GM23338 (cell line): Measurements from ENCODE around the gene GDPD5. TPM values are rescaled to one million over a fixed set of nuclear protein-coding genes. Genes with fewer than 3 reads are reported as not detected.

Experiments
- ATAC-seq: fragments of 200-7000 bp; cut with Tn5 transposase; 3 replicates; pipeline ENCODE4 v1.9.1; 2020
- DNase-seq: peaks from one replicate; pipeline ENCODE4 v3.0.0-alpha.2; 2015; ENCODE audit warnings: low spot score
- H2AFZ ChIP-seq: fragments of 200-600 bp; sonication (generic); 2 replicates; pipeline ENCODE4 v1.8.0; 2016; ENCODE audit warnings: antibody characterized with exemption, mild to moderate bottlenecking, moderate library complexity
- H3F3A ChIP-seq: fragments of 200-600 bp; sonication (generic); replicated peaks from 2 replicates; pipeline ENCODE4 v1.8.0; 2017; ENCODE audit warnings: antibody characterized with exemption, mixed run types, low read depth
- H3K27ac ChIP-seq: fragments of 200-600 bp; sonication (generic); 2 replicates; pipeline ENCODE4 v1.6.1; 2016; ENCODE audit warnings: low read depth
- H3K27me3 ChIP-seq: fragments of 200-600 bp; sonication (generic); 2 replicates; pipeline ENCODE4 v1.8.0; 2016; ENCODE audit warnings: mild to moderate bottlenecking, mixed run types, moderate library complexity; ENCODE audit not compliant: insufficient read depth
- H3K36me3 ChIP-seq: fragments of 200-600 bp; sonication (generic); 2 replicates; pipeline ENCODE4 v1.8.0; 2016; ENCODE audit warnings: mild to moderate bottlenecking; ENCODE audit not compliant: insufficient read depth
- H3K4me1 ChIP-seq: fragments of 200-600 bp; sonication (generic); 2 replicates; pipeline ENCODE4 v1.8.0; 2016; ENCODE audit warnings: mild to moderate bottlenecking, moderate library complexity; ENCODE audit not compliant: insufficient read depth
- H3K4me2 ChIP-seq: fragments of 200-600 bp; sonication (generic); 2 replicates; pipeline ENCODE4 v1.7.1; 2017; ENCODE audit warnings: mixed run types
- H3K4me3 ChIP-seq: fragments of 200-600 bp; sonication (generic); 2 replicates; pipeline ENCODE4 v1.6.1; 2016; ENCODE audit warnings: mixed run types
- H3K79me2 ChIP-seq: fragments of 200-600 bp; sonication (generic); replicated peaks from 2 replicates; pipeline ENCODE4 v1.8.0; 2017; ENCODE audit warnings: mild to moderate bottlenecking; ENCODE audit not compliant: insufficient read depth
- H3K9me2 ChIP-seq: fragments of 200-600 bp; sonication (generic); 2 replicates; pipeline ENCODE4 v1.8.0; 2017; ENCODE audit not compliant: insufficient read depth
- H4K20me1 ChIP-seq: fragments of 200-600 bp; sonication (generic); replicated peaks from 2 replicates; pipeline ENCODE4 v1.8.0; 2017; ENCODE audit warnings: mild to moderate bottlenecking; ENCODE audit not compliant: insufficient read depth
- H3K27ac Mint-ChIP-seq: 2 replicates; pipeline ENCODE4 v1.8.0; 2020; ENCODE audit warnings: inconsistent platforms, mild to moderate bottlenecking, moderate library complexity, mixed read lengths
- H3K27me3 Mint-ChIP-seq: 3 replicates; pipeline ENCODE4 v1.8.0; 2022; ENCODE audit warnings: low read depth, mild to moderate bottlenecking, moderate library complexity, mixed read lengths, inconsistent platforms; ENCODE audit not compliant: insufficient read depth, poor library complexity
- H3K36me3 Mint-ChIP-seq: 3 replicates; pipeline ENCODE4 v1.8.0; 2021; ENCODE audit warnings: low read depth, mild to moderate bottlenecking, inconsistent platforms, moderate library complexity, mixed read lengths
- H3K4me1 Mint-ChIP-seq: 3 replicates; pipeline ENCODE4 v1.8.0; 2020; ENCODE audit warnings: mild to moderate bottlenecking, inconsistent platforms, mixed read lengths
- H3K4me3 Mint-ChIP-seq: 3 replicates; pipeline ENCODE4 v1.8.0; 2021; ENCODE audit warnings: moderate library complexity, mild to moderate bottlenecking, inconsistent platforms, mixed read lengths
- H3K9me3 Mint-ChIP-seq: 3 replicates; pipeline ENCODE4 v1.8.0; 2020; ENCODE audit warnings: moderate library complexity, mild to moderate bottlenecking, inconsistent platforms, mixed read lengths
- ETS1 ChIP-seq: IDR thresholded peaks from 2 replicates; pipeline ENCODE4 v1.6.1; 2016; ENCODE audit warnings: antibody characterized with exemption
- EZH2phosphoT487 ChIP-seq: fragments of 200-600 bp; sonication (generic); IDR thresholded peaks from one replicate; pipeline ENCODE4 v1.8.1; 2018; ENCODE audit warnings: antibody characterized with exemption; ENCODE audit not compliant: unreplicated experiment
- JUNB ChIP-seq: IDR thresholded peaks from one replicate; pipeline ENCODE4 v1.6.1; 2016; ENCODE audit warnings: antibody characterized with exemption; ENCODE audit not compliant: unreplicated experiment
- REST ChIP-seq: IDR thresholded peaks from one replicate; pipeline ENCODE4 v1.6.1; 2018; ENCODE audit warnings: antibody characterized with exemption; ENCODE audit not compliant: unreplicated experiment
- ZNF114 ChIP-seq: fragments of 250-450 bp; sonication (Bioruptor Pico); IDR thresholded peaks from 2 replicates; pipeline ENCODE4 v1.5.0; 2020; ENCODE audit warnings: mild to moderate bottlenecking, moderate library complexity
- polyA plus RNA-seq: library from polyadenylated mRNA; unstranded; fragments of >200 nt; fragmentation: Nextera tagmentation; extraction: Ambion mirVana; gene quantifications from 2 replicates; pipeline ENCODE4 v1.2.1, GENCODE V29; 2016
- total RNA-seq: library from RNA; depleted of rRNA; stranded (reverse); fragments of >200 nt; shearing (Covaris generic); gene quantifications from 2 replicates; pipeline ENCODE4 v1.2.3, GENCODE V29; 2014
- TF ChIP-seq, protein P1 (sequence below), 2 experiments: fragments of 200-600 bp in 1 of 2; sonication (generic) in 1 of 2; conservative IDR thresholded peaks; 2 replicates each; pipeline versions ENCODE4 v1.5.1 to v1.6.1; 2016 to 2017; ENCODE audit warnings: antibody characterized with exemption in 2 of 2, low read depth in 2 of 2, mild to moderate bottlenecking in 2 of 2, moderate library complexity in 1 of 2
- TF ChIP-seq, protein P2 (sequence below): fragments of 250-450 bp; sonication (Bioruptor Pico); IDR thresholded peaks from 2 replicates; pipeline ENCODE4 v1.5.0; 2020; ENCODE audit warnings: mild to moderate bottlenecking, moderate library complexity

GDPD5 gene
- total and polyA plus RNA-seq, 2 experiments from 2014 or later: 1.6 to 4.9 TPM

DNA sequence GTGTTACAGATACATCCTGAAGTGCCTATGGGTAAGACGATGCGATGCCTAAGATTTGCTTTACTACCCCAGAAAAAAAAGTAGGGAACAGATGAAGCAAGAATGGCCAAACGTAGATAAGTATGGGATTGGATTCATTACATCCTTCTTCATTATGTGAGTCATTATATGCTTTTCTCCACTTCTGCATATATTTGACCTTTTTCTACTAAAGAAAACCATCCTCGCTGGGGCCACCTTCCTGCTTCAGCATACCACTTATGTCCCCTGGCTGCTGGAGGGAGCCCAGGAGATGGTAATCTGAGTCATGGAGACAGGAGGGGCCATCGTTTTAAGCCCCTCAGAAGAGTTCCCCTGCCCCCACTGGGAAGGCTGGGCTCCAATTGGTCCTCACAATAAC, 78.3 kb downstream of the GDPD5 start:
- Histone ChIP-seq H3K36me3 (no peaks in the 10 kb centered on the region), H3K9me2 (no peaks in the 10 kb centered on the region), H3K4me1 (no peaks in the 10 kb centered on the region; the same call in 1 of the 2 replicates), H3K4me2 (no peak overlapping the region), H3K79me2 (no peaks in the 10 kb centered on the region), H3K4me3 (no peak overlapping the region), H3K27me3 (peaks cover 6% of the 10 kb centered on the region), H4K20me1 (no peaks in the 10 kb centered on the region), H3K27ac (no peak overlapping the region), H3F3A (no peaks in the 10 kb centered on the region), H2AFZ (no peak overlapping the region)
- H3K9me3 Mint-ChIP-seq: no peaks in the 10 kb centered on the region
- no peaks in the 10 kb centered on the region for H3K36me3 Mint-ChIP-seq
- DNase-seq (no peak), ATAC-seq (no peak)
- peaks cover 17% of the 10 kb centered on the region for H3K27me3 Mint-ChIP-seq
- H3K27ac Mint-ChIP-seq: no peak overlapping the region
- H3K4me1 Mint-ChIP-seq: no peaks in the 10 kb centered on the region; the same call in 2 of the 3 replicates
- TF ChIP-seq ETS1: no peak
- TF ChIP-seq REST: no peak
- TF ChIP-seq, protein P1, sequence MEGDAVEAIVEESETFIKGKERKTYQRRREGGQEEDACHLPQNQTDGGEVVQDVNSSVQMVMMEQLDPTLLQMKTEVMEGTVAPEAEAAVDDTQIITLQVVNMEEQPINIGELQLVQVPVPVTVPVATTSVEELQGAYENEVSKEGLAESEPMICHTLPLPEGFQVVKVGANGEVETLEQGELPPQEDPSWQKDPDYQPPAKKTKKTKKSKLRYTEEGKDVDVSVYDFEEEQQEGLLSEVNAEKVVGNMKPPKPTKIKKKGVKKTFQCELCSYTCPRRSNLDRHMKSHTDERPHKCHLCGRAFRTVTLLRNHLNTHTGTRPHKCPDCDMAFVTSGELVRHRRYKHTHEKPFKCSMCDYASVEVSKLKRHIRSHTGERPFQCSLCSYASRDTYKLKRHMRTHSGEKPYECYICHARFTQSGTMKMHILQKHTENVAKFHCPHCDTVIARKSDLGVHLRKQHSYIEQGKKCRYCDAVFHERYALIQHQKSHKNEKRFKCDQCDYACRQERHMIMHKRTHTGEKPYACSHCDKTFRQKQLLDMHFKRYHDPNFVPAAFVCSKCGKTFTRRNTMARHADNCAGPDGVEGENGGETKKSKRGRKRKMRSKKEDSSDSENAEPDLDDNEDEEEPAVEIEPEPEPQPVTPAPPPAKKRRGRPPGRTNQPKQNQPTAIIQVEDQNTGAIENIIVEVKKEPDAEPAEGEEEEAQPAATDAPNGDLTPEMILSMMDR (conservative IDR thresholded peaks at IDR 0.05; ENCODE audit: low read depth in 2 of 2): no peak
- no peak for TF ChIP-seq JUNB
- TF ChIP-seq, protein P2, sequence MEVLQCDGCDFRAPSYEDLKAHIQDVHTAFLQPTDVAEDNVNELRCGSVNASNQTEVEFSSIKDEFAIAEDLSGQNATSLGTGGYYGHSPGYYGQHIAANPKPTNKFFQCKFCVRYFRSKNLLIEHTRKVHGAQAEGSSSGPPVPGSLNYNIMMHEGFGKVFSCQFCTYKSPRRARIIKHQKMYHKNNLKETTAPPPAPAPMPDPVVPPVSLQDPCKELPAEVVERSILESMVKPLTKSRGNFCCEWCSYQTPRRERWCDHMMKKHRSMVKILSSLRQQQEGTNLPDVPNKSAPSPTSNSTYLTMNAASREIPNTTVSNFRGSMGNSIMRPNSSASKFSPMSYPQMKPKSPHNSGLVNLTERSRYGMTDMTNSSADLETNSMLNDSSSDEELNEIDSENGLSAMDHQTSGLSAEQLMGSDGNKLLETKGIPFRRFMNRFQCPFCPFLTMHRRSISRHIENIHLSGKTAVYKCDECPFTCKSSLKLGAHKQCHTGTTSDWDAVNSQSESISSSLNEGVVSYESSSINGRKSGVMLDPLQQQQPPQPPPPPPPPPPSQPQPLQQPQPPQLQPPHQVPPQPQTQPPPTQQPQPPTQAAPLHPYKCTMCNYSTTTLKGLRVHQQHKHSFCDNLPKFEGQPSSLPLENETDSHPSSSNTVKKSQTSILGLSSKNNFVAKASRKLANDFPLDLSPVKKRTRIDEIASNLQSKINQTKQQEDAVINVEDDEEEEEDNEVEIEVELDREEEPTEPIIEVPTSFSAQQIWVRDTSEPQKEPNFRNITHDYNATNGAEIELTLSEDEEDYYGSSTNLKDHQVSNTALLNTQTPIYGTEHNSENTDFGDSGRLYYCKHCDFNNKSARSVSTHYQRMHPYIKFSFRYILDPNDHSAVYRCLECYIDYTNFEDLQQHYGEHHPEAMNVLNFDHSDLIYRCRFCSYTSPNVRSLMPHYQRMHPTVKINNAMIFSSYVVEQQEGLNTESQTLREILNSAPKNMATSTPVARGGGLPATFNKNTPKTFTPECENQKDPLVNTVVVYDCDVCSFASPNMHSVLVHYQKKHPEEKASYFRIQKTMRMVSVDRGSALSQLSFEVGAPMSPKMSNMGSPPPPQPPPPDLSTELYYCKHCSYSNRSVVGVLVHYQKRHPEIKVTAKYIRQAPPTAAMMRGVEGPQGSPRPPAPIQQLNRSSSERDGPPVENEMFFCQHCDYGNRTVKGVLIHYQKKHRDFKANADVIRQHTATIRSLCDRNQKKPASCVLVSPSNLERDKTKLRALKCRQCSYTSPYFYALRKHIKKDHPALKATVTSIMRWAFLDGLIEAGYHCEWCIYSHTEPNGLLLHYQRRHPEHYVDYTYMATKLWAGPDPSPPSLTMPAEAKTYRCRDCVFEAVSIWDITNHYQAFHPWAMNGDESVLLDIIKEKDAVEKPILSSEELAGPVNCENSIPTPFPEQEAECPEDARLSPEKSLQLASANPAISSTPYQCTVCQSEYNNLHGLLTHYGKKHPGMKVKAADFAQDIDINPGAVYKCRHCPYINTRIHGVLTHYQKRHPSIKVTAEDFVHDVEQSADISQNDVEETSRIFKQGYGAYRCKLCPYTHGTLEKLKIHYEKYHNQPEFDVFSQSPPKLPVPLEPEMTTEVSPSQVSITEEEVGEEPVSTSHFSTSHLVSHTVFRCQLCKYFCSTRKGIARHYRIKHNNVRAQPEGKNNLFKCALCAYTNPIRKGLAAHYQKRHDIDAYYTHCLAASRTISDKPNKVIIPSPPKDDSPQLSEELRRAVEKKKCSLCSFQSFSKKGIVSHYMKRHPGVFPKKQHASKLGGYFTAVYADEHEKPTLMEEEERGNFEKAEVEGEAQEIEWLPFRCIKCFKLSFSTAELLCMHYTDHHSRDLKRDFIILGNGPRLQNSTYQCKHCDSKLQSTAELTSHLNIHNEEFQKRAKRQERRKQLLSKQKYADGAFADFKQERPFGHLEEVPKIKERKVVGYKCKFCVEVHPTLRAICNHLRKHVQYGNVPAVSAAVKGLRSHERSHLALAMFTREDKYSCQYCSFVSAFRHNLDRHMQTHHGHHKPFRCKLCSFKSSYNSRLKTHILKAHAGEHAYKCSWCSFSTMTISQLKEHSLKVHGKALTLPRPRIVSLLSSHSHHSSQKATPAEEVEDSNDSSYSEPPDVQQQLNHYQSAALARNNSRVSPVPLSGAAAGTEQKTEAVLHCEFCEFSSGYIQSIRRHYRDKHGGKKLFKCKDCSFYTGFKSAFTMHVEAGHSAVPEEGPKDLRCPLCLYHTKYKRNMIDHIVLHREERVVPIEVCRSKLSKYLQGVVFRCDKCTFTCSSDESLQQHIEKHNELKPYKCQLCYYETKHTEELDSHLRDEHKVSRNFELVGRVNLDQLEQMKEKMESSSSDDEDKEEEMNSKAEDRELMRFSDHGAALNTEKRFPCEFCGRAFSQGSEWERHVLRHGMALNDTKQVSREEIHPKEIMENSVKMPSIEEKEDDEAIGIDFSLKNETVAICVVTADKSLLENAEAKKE: no peak
- TF ChIP-seq EZH2phosphoT487: no peak
- no peak for TF ChIP-seq ZNF114 (CRISPR knock-in tag)
- no peak overlapping the region for H3K4me3 Mint-ChIP-seq
